IMR-90 (cell line): ENCODE results near the gene OR8D1.

Experiments used
- BHLHE40 ChIP-seq: fragments of 150-350 bp; IDR thresholded peaks from 2 replicates; pipeline ENCODE4 v1.6.1; 2016; ENCODE audit warnings: mild to moderate bottlenecking, low read depth, low read length
- CEBPB ChIP-seq: IDR thresholded peaks from 2 replicates; pipeline ENCODE4 v1.6.1; 2012; ENCODE audit warnings: low read depth, low read length, improper control_type of control experiment
- CTCF ChIP-seq: conservative IDR thresholded peaks from 2 replicates; pipeline ENCODE4 v1.5.1; 2012; ENCODE audit warnings: mild to moderate bottlenecking, low read depth, low read length, improper control_type of control experiment
- FOS ChIP-seq: fragments of 150-350 bp; IDR thresholded peaks from 2 replicates; pipeline ENCODE4 v1.6.1; 2016; ENCODE audit warnings: low read depth, low read length
- MAFK ChIP-seq: IDR thresholded peaks from 2 replicates; pipeline ENCODE4 v1.6.1; 2012; ENCODE audit warnings: low read depth, low read length, improper control_type of control experiment
- MAZ ChIP-seq: IDR thresholded peaks from 2 replicates; pipeline ENCODE4 v1.6.1; 2012; ENCODE audit warnings: low read depth, mild to moderate bottlenecking, low read length, improper control_type of control experiment, moderate library complexity, borderline replicate concordance
- MXI1 ChIP-seq: IDR thresholded peaks from 2 replicates; pipeline ENCODE4 v1.6.1; 2012; ENCODE audit warnings: low read depth, mild to moderate bottlenecking, low read length, moderate library complexity, borderline replicate concordance
- POLR2A ChIP-seq: IDR thresholded peaks from 2 replicates; pipeline ENCODE4 v1.6.1; 2012; ENCODE audit warnings: mild to moderate bottlenecking, low read depth, low read length
- USF2 ChIP-seq: fragments of 150-350 bp; IDR thresholded peaks from 2 replicates; pipeline ENCODE4 v1.6.1; 2017; ENCODE audit warnings: mild to moderate bottlenecking, antibody characterized with exemption, low read length, low read depth

GRCh38 chr11:124277804-124278203, 35.9 kb downstream of the OR8D1 start:
- TF ChIP-seq CTCF (no peak), MAZ (no peak), MXI1 (no peak), POLR2A (no peak), USF2 (no peak), MAFK (no peak), CEBPB (no peak), FOS (no peak), BHLHE40 (no peak)
